NCI-H345 (cell line): Measurements from ENCODE around the gene SRPX2.
A peak's percentile ranks its signal among the peaks of the same experiment; 100 is the strongest.

Experiments used
- DNase-seq: peaks from one replicate; lab custom pipeline; 2025; lab: John Stamatoyannopoulos, UW

The SRPX2 gene

GRCh38 chrX:100650841-100651240 lies 6.8 kb downstream of the SRPX2 start:
- no peak for DNase-seq

- DNase-seq: no peak
Observed at GRCh38 chrX:100652266-100652665, 8.3 kb downstream of the SRPX2 start.

- no peak for DNase-seq
Observed at GRCh38 chrX:100654261-100654660, 10.3 kb downstream of the SRPX2 start.

GRCh38 chrX:100658941-100659381 lies 15.0 kb downstream of the SRPX2 start:
- DNase-seq: peak; percentile 16

GRCh38 chrX:100659431-100660137 lies 15.6 kb downstream of the SRPX2 start:
- DNase-seq: no peak

GRCh38 chrX:100662170-100662569 lies 18.2 kb downstream of the SRPX2 start:
- no peak for DNase-seq

- DNase-seq: no peak
Observed at GRCh38 chrX:100662796-100663195, 18.8 kb downstream of the SRPX2 start.

GRCh38 chrX:100663642-100664041 lies 19.6 kb downstream of the SRPX2 start:
- no peak for DNase-seq

GRCh38 chrX:100672966-100673365 lies 29.0 kb downstream of the SRPX2 start:
- no peak for DNase-seq

GRCh38 chrX:100673397-100673953 lies 29.5 kb downstream of the SRPX2 start:
- DNase-seq: no peak

- DNase-seq: no peak
Observed at GRCh38 chrX:100674705-100675104, 30.7 kb downstream of the SRPX2 start.

GRCh38 chrX:100677611-100678181 lies 33.7 kb downstream of the SRPX2 start:
- DNase-seq: no peak

GRCh38 chrX:100680756-100681155 lies 36.8 kb downstream of the SRPX2 start:
- DNase-seq: no peak

- no peak for DNase-seq
Observed at GRCh38 chrX:100681599-100681998, 37.6 kb downstream of the SRPX2 start.

GRCh38 chrX:100682939-100683338 lies 38.9 kb downstream of the SRPX2 start:
- DNase-seq: no peak

GRCh38 chrX:100685284-100685996 lies 41.4 kb downstream of the SRPX2 start:
- DNase-seq: peak; percentile 72

- no peak for DNase-seq
Observed at GRCh38 chrX:100685997-100686305, 42.0 kb downstream of the SRPX2 start.

- no peak for DNase-seq
Observed at GRCh38 chrX:100687128-100687527, 43.1 kb downstream of the SRPX2 start.

GRCh38 chrX:100687546-100687945 lies 43.5 kb downstream of the SRPX2 start:
- DNase-seq: no peak

- DNase-seq: no peak
Observed at GRCh38 chrX:100695302-100695701, 51.3 kb downstream of the SRPX2 start.

- DNase-seq: no peak
Observed at GRCh38 chrX:100695991-100696390, 52.0 kb downstream of the SRPX2 start.

GRCh38 chrX:100696699-100697351 lies 52.8 kb downstream of the SRPX2 start:
- DNase-seq: no peak

GRCh38 chrX:100698551-100698950 lies 54.6 kb downstream of the SRPX2 start:
- DNase-seq: no peak
